ENCODE results near the gene CAT.

DNA sequence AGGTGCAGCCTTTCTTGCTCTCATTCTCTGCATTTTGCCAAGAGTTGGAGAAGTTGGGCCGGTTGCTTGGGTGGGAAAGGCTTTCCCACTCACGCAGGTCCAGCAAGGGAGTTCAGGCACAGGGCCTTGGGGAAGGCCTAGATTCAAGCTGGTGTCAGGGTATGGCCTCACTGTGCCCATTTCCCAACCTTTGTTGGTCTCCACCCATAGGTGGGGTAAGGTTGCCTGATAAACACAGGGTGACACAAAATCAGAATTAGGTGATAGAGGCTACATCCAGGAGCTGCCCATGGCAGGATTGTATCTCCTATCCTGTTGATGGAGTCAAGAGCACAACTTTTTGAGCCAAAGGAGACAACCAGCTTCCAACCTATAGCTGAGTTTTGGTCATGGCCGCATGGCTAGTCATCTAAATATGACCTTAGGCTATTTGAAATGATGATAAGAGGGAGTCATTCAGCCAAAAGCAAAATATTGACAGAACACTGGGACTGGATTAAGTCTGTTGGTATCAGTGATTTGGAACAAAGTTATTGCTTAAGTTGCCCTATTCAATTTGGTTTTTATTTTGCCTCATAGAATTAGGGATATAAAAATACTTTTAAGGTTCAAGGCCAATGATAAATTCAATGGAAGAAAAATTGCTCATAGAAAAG is 20.9 kb downstream of the CAT start:
- TF ChIP-seq POLR2A (IDR thresholded peaks at IDR 0.05; ENCODE audit: low read length) (no peak), GATA1 (IDR thresholded peaks at IDR 0.05; ENCODE audit: low read depth, low read length) (no peak)

All from erythroblast (primary cell).